T-cell (primary cell): ENCODE measurements around the gene MAP1LC3B2. TPM values are rescaled to one million over a fixed set of nuclear protein-coding genes. Genes with fewer than 3 reads are reported as not detected.
A peak's percentile ranks its signal among the peaks of the same experiment; 100 is the strongest.
"Not testable (repeated sequence)": the region's sequence is repeated elsewhere in the genome, so short reads cannot be mapped to it uniquely, and the experiment has no call there.

Experiments used
- ATAC-seq, 4 experiments: fragments of 200-7000 bp in 3 of 4; fragments of 150-1000 bp in 1 of 4; cut with Tn5 transposase; replicated peaks in 1 of 4; 1 replicate in 3 of 4; 2 replicates in 1 of 4; pipeline ENCODE4 v1.10.0; 2021; ENCODE audit warnings: moderate library complexity in 3 of 4, mild to moderate bottlenecking in 2 of 4, moderate number of reproducible peaks in 1 of 4
- CTCF ChIA-PET, 2 donors: fragments of 300-600 bp; sonication (Branson Sonifier 250); formaldehyde crosslinking; loops; one replicate each; lab custom pipeline; 2022; ENCODE audit warnings: antibody characterized with exemption in 2 of 2; lab: Charles Lee
- POLR2A ChIA-PET, 2 donors: fragments of 300-600 bp; sonication (Branson Sonifier 250); formaldehyde crosslinking; loops; one replicate each; lab custom pipeline; 2022; ENCODE audit warnings: antibody characterized with exemption in 2 of 2; lab: Charles Lee
- DNase-seq, 35 experiments: peaks; one replicate each; pipeline versions ENCODE4 v3.0.0 to v3.0.0-alpha.2; 2013 to 2023
- H3K27ac ChIP-seq: one replicate; pipeline ENCODE4 v1.5.1; 2013; ENCODE audit warnings: low read length
- H3K27me3 ChIP-seq, 2 experiments: replicated peaks in 1 of 2; 1 replicate in 1 of 2; 2 replicates in 1 of 2; pipeline versions ENCODE4 v1.6.1 to v1.7.0; 2013; ENCODE audit warnings: low read length in 1 of 2, mixed read lengths in 1 of 2; ENCODE audit not compliant: control insufficient read depth in 2 of 2, insufficient read depth in 2 of 2; ENCODE audit errors: extremely low read depth in 1 of 2
- H3K36me3 ChIP-seq, 2 donors: 1 replicate in 1 of 2; 2 replicates in 1 of 2; pipeline versions ENCODE4 v1.6.1 to v1.7.0; 2013; ENCODE audit warnings: low read length in 1 of 2; ENCODE audit not compliant: control insufficient read depth in 2 of 2, insufficient read depth in 1 of 2; ENCODE audit errors: extremely low read depth in 1 of 2
- H3K4me1 ChIP-seq, 2 experiments: 1 replicate in 1 of 2; 2 replicates in 1 of 2; pipeline versions ENCODE4 v1.6.1 to v1.7.0; 2013; ENCODE audit warnings: low read length in 2 of 2, mixed read lengths in 1 of 2; ENCODE audit not compliant: insufficient read depth in 2 of 2, control insufficient read depth in 1 of 2; ENCODE audit errors: extremely low read depth in 1 of 2
- H3K4me3 ChIP-seq, 2 donors: 1 replicate in 1 of 2; 2 replicates in 1 of 2; pipeline versions ENCODE4 v1.5.1 to v1.7.0; 2013; ENCODE audit warnings: mild to moderate bottlenecking in 2 of 2, low read length in 1 of 2, moderate library complexity in 1 of 2; ENCODE audit not compliant: control insufficient read depth in 1 of 2; ENCODE audit errors: extremely low read depth in 1 of 2
- H3K9me3 ChIP-seq: 2 replicates; pipeline ENCODE4 v1.7.0; 2013
- H3K27ac Mint-ChIP-seq, 2 donors: one replicate each; pipeline ENCODE4 v1.8.0; 2020 to 2021; ENCODE audit warnings: mild to moderate bottlenecking in 2 of 2, mixed read lengths in 2 of 2
- H3K27me3 Mint-ChIP-seq, 2 donors: one replicate each; pipeline ENCODE4 v1.8.0; 2021 to 2022; ENCODE audit warnings: mixed read lengths in 2 of 2
- H3K36me3 Mint-ChIP-seq: one replicate; pipeline ENCODE4 v1.8.0; 2021; ENCODE audit warnings: mixed read lengths
- H3K4me1 Mint-ChIP-seq, 3 donors: one replicate each; pipeline ENCODE4 v1.8.0; 2020 to 2022; ENCODE audit warnings: mixed read lengths in 3 of 3, mild to moderate bottlenecking in 1 of 3
- H3K4me3 Mint-ChIP-seq, 3 donors: one replicate each; pipeline ENCODE4 v1.8.0; 2020 to 2022; ENCODE audit warnings: mild to moderate bottlenecking in 3 of 3, mixed read lengths in 3 of 3, moderate library complexity in 3 of 3
- H3K9me3 Mint-ChIP-seq, 3 donors: one replicate each; pipeline ENCODE4 v1.8.0; 2020 to 2022; ENCODE audit warnings: mixed read lengths in 3 of 3
- WGBS: methylation state at CpG from one replicate; pipeline ENCODE4 v1.1.5; 2013; ENCODE audit warnings: missing lambda C conversion rate; ENCODE audit not compliant: insufficient coverage; 5-methylcytosine and 5-hydroxymethylcytosine counted together
- total RNA-seq, 35 experiments: library from RNA in 6 of 35; stranded (reverse) in 6 of 35; fragments of 120-200 nt in 1 of 35; gene quantifications; one replicate each; pipeline versions ENCODE4 v1.2.1 to v1.2.4 and lab custom pipeline; 2013 to 2026

Gene MAP1LC3B2
- total RNA-seq, 5 donors from 2014 or later (not counting 1 experiment from before 2014, with no cell fraction given) = 0.92 to 4.6 (median 1.4) TPM

- no peak overlapping the region for H3K27ac ChIP-seq
- no peaks in the 10 kb centered on the region for H3K36me3 ChIP-seq
- ChIA-PET POLR2A (interaction anchor here in 1 of 2 donors (0.5 to 0.7 kb wide), 2 partner anchors 198 to 499 kb away, joined by 4 to 8 read pairs; no protein-coding TSS in a partner anchor), CTCF (interaction anchor here in 1 of 2 donors (0.7 kb wide), 1 partner anchor 54 kb away, joined by 4 read pairs; no protein-coding TSS in a partner anchor)
- H3K27me3 ChIP-seq = no peaks in the 10 kb centered on the region
- peaks cover 32 to 51% (median 33%) of the 10 kb centered on the region in 3 donors for H3K4me1 Mint-ChIP-seq
- H3K36me3 Mint-ChIP-seq = no peaks in the 10 kb centered on the region
- DNase-seq = no peak
- no peaks in the 10 kb centered on the region for H3K27me3 Mint-ChIP-seq
- no peak for ATAC-seq
- peak overlapping the region in 1 of 2 donors; percentile 27 for H3K27ac Mint-ChIP-seq
- no peak overlapping the region for H3K4me3 ChIP-seq
- no peak overlapping the region for H3K4me3 Mint-ChIP-seq
- peaks cover 4 to 5% (median 5%) of the 10 kb centered on the region in 3 donors for H3K9me3 Mint-ChIP-seq
- peaks cover 10 to 45% of the 10 kb centered on the region in 2 experiments for H3K4me1 ChIP-seq
- H3K9me3 ChIP-seq = no peaks in the 10 kb centered on the region
- WGBS = no CpG with 5 or more reads among the region's 6 CpGs
Observed at GRCh38 chr12:116561181-116561821, 2.1 kb downstream of the MAP1LC3B2 start.

GRCh38 chr12:116562090-116562489 is 2.9 kb downstream of the MAP1LC3B2 start:
- Histone ChIP-seq H3K36me3 (no peaks in the 10 kb centered on the region), H3K9me3 (no peaks in the 10 kb centered on the region), H3K4me1 (peaks cover 10 to 44% of the 10 kb centered on the region in 2 experiments), H3K27ac (no peak overlapping the region), H3K4me3 (no peak overlapping the region), H3K27me3 (no peaks in the 10 kb centered on the region)
- Mint-ChIP-seq H3K27me3 (no peaks in the 10 kb centered on the region), H3K36me3 (no peaks in the 10 kb centered on the region), H3K9me3 (peaks cover 4 to 5% (median 5%) of the 10 kb centered on the region in 3 donors), H3K4me1 (peaks cover 32 to 46% (median 33%) of the 10 kb centered on the region in 3 donors), H3K27ac (no peak overlapping the region), H3K4me3 (no peak overlapping the region)
- ATAC-seq (no peak), DNase-seq (no peak)
- ChIA-PET CTCF (no interaction called here), POLR2A (no interaction called here)
- 100% methylated on average over 3 of the region's 7 CpGs for WGBS

- ChIA-PET CTCF (interaction anchor here in 1 of 2 donors (0.7 kb wide), 1 partner anchor 28 kb away, joined by 3 read pairs; no protein-coding TSS in a partner anchor), POLR2A (no interaction called here)
- H3K36me3 Mint-ChIP-seq = no peaks in the 10 kb centered on the region
- WGBS = no CpG with 5 or more reads among the region's 1 CpG
- Histone ChIP-seq H3K4me1 (peaks cover 10 to 33% of the 10 kb centered on the region in 2 experiments), H3K36me3 (no peaks in the 10 kb centered on the region), H3K27ac (no peak overlapping the region), H3K4me3 (no peak overlapping the region), H3K9me3 (no peaks in the 10 kb centered on the region), H3K27me3 (no peaks in the 10 kb centered on the region)
- no peak for ATAC-seq
- no peak overlapping the region for H3K27ac Mint-ChIP-seq
- peaks cover 30 to 41% (median 31%) of the 10 kb centered on the region in 3 donors for H3K4me1 Mint-ChIP-seq
- H3K27me3 Mint-ChIP-seq = no peaks in the 10 kb centered on the region
- no peak overlapping the region for H3K4me3 Mint-ChIP-seq
- no peak for DNase-seq
- peaks cover 4 to 5% (median 5%) of the 10 kb centered on the region in 3 donors for H3K9me3 Mint-ChIP-seq
Observed at GRCh38 chr12:116563262-116563661, 4.1 kb downstream of the MAP1LC3B2 start.

GRCh38 chr12:116564080-116564479 is 4.9 kb downstream of the MAP1LC3B2 start:
- Mint-ChIP-seq H3K4me1 (peaks cover 22 to 33% (median 24%) of the 10 kb centered on the region in 3 donors), H3K36me3 (no peaks in the 10 kb centered on the region), H3K9me3 (peaks cover 4 to 5% (median 5%) of the 10 kb centered on the region in 3 donors), H3K27me3 (no peaks in the 10 kb centered on the region), H3K27ac (no peak overlapping the region), H3K4me3 (no peak overlapping the region)
- CTCF ChIA-PET = interaction anchor here (0.6 to 0.7 kb wide), 2 partner anchors 28 to 295 kb away, joined by 3 read pairs; no protein-coding TSS in a partner anchor
- POLR2A ChIA-PET = interaction anchor here in 1 of 2 donors (0.6 kb wide), 1 partner anchor 318 kb away, joined by 3 read pairs; no protein-coding TSS in a partner anchor
- Histone ChIP-seq H3K27ac (no peak overlapping the region), H3K9me3 (no peaks in the 10 kb centered on the region), H3K4me1 (peaks cover 4 to 24% of the 10 kb centered on the region in 2 experiments), H3K27me3 (no peaks in the 10 kb centered on the region), H3K36me3 (no peaks in the 10 kb centered on the region), H3K4me3 (no peak overlapping the region)
- ATAC-seq (no peak), DNase-seq (no peak)

GRCh38 chr12:116565221-116565620 is 6.0 kb downstream of the MAP1LC3B2 start:
- H3K27me3 ChIP-seq, CTCF ChIA-PET, H3K4me3 Mint-ChIP-seq, H3K27me3 Mint-ChIP-seq, POLR2A ChIA-PET, H3K36me3 Mint-ChIP-seq, H3K9me3 ChIP-seq, H3K27ac ChIP-seq, H3K27ac Mint-ChIP-seq, ATAC-seq, H3K36me3 ChIP-seq, DNase-seq, H3K9me3 Mint-ChIP-seq, H3K4me3 ChIP-seq: not testable (repeated sequence)
- peaks cover 10 to 22% (median 14%) of the 10 kb centered on the region in 3 donors for H3K4me1 Mint-ChIP-seq
- no CpG with 5 or more reads among the region's 7 CpGs for whole genome bisulfite sequencing
- H3K4me1 ChIP-seq = peaks cover 3 to 14% of the 10 kb centered on the region in 2 experiments

GRCh38 chr12:116565963-116566362 is 6.8 kb downstream of the MAP1LC3B2 start:
- H3K4me3 ChIP-seq = no peak overlapping the region
- 88% methylated on average over 1 of the region's 2 CpGs for WGBS
- H3K27me3 ChIP-seq = no peaks in the 10 kb centered on the region
- Mint-ChIP-seq H3K36me3 (no peaks in the 10 kb centered on the region), H3K4me1 (peaks cover 3 to 15% (median 7%) of the 10 kb centered on the region in 3 donors), H3K27ac (no peak overlapping the region), H3K4me3 (no peak overlapping the region), H3K9me3 (peaks cover 5 to 7% (median 5%) of the 10 kb centered on the region in 3 donors), H3K27me3 (no peaks in the 10 kb centered on the region)
- H3K4me1 ChIP-seq = peaks cover 0 to 6% of the 10 kb centered on the region in 2 experiments
- CTCF ChIA-PET = no interaction called here
- H3K27ac ChIP-seq = no peak overlapping the region
- H3K36me3 ChIP-seq = no peaks in the 10 kb centered on the region
- H3K9me3 ChIP-seq = no peaks in the 10 kb centered on the region
- no peak for ATAC-seq
- no peak for DNase-seq
- POLR2A ChIA-PET = no interaction called here
